H1 (cell line): ENCODE data around the gene LRWD1.
"Not testable (repeated sequence)": the region's sequence is repeated elsewhere in the genome, so short reads cannot be mapped to it uniquely, and the experiment has no call there.

ENCODE experiments used
- ATF2 ChIP-seq: IDR thresholded peaks from 2 replicates; pipeline ENCODE4 v1.6.1; 2012; ENCODE audit warnings: low read length, inconsistent platforms
- CTCF ChIP-seq, 3 experiments: IDR thresholded peaks; 1 replicate in 2 of 3; 2 replicates in 1 of 3; pipeline versions ENCODE4 v1.5.1 to v1.6.1; 2011; ENCODE audit warnings: low read length in 3 of 3, mild to moderate bottlenecking in 3 of 3, inconsistent platforms in 2 of 3, low read depth in 1 of 3, moderate library complexity in 1 of 3; ENCODE audit not compliant: insufficient read depth in 1 of 3; ENCODE audit errors: control extremely low read depth in 1 of 3
- EGR1 ChIP-seq: IDR thresholded peaks from 2 replicates; pipeline ENCODE4 v1.6.1; 2011; ENCODE audit warnings: low read depth, low read length, borderline replicate concordance
- EP300 ChIP-seq, 2 experiments: IDR thresholded peaks; 1 replicate in 1 of 2; 2 replicates in 1 of 2; pipeline ENCODE4 v1.6.1; 2011 to 2012; ENCODE audit warnings: low read depth in 2 of 2, low read length in 2 of 2, mild to moderate bottlenecking in 2 of 2, borderline replicate concordance in 1 of 2, inconsistent platforms in 1 of 2, moderate library complexity in 1 of 2
- EZH2 ChIP-seq: fragments of 200-600 bp; sonication (generic); IDR thresholded peaks from 2 replicates; pipeline ENCODE4 v1.7.1; 2012; ENCODE audit warnings: low read depth, mild to moderate bottlenecking, moderate library complexity, low read length, inconsistent platforms; ENCODE audit not compliant: severe bottlenecking
- JUN ChIP-seq: IDR thresholded peaks from 2 replicates; pipeline ENCODE4 v1.6.1; 2011; ENCODE audit warnings: low read depth, mild to moderate bottlenecking, improper control_type of control experiment, low read length
- RXRA ChIP-seq: IDR thresholded peaks from 2 replicates; pipeline ENCODE4 v1.6.1; 2011; ENCODE audit warnings: low read depth, mild to moderate bottlenecking, low read length, moderate library complexity; ENCODE audit not compliant: insufficient read depth
- SIRT6 ChIP-seq: IDR thresholded peaks from one replicate; pipeline ENCODE4 v1.7.1; 2012; ENCODE audit warnings: low read length, inconsistent platforms

DNA sequence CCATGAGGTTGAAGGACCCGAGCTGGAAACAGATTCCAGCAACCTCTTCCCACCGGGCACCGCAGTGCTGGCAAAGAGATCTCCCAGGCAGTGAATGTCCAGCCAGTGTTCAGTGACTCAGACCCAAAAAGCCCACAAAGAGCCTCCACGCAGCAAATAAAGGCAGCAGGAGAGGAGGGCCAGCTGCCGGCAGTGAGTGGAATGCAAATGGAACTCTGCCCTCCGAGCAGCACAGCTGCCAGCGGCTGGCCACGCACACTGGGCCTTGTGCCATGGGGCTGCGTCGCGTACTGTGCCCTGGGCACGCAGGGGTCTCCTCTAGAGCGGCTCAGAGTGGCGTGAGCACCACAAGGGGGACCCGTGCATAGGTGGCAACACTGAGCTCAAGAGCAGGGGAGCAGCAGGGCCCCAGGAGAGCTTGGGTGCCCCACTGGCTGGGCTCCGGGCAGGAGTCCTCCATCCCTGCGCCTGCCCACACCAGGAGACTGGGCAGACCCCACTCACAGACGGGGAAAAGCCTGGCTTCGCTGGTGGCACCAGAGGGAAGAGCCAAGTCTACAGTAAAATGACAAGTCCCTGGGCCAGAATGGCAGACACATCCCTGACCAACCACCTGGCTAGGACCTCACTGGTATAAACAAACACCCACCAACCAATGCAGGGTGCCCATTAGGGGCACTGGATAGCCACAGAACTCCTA lies 10.1 kb downstream of the LRWD1 start:
- not testable (repeated sequence) for TF ChIP-seq EP300 (IDR thresholded peaks at IDR 0.05; ENCODE audit: borderline replicate concordance in 1 of 2, low read depth in 2 of 2, low read length in 2 of 2); CTCF (IDR thresholded peaks at IDR 0.05; ENCODE audit: control extremely low read depth in 1 of 3, insufficient read depth in 1 of 3, low read depth in 1 of 3, low read length in 3 of 3); EZH2; SIRT6; RXRA; EGR1; ATF2; JUN
